ENCODE measurements around the gene SUGCT.
"Not testable (repeated sequence)": the region's sequence is repeated elsewhere in the genome, so short reads cannot be mapped to it uniquely, and the experiment has no call there.

The SUGCT gene

DNA sequence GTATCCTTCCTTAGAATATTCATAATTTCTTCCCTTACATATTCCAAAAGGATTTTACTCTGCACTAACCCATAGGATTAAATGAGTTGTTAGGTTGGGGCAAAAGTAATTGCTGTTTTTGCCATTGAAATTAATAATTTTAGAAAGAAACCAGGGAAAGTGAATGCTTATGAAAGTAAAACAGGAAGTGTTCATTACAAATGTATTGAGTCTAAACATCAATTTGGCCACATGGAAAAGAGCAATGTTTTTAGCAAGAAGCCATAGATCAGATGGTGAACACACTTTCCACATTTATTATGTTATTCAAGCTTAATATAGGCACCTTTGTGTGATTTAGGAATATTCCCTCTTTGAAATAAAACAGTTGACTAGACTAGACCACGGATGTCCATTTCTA is 102.9 kb downstream of the SUGCT start:
- no peak for DNase-seq (ENCODE audit: low read depth)
- no peak overlapping the region for H3K4me3 ChIP-seq (ENCODE audit: low read depth, low read length)
- TF ChIP-seq, protein P1, sequence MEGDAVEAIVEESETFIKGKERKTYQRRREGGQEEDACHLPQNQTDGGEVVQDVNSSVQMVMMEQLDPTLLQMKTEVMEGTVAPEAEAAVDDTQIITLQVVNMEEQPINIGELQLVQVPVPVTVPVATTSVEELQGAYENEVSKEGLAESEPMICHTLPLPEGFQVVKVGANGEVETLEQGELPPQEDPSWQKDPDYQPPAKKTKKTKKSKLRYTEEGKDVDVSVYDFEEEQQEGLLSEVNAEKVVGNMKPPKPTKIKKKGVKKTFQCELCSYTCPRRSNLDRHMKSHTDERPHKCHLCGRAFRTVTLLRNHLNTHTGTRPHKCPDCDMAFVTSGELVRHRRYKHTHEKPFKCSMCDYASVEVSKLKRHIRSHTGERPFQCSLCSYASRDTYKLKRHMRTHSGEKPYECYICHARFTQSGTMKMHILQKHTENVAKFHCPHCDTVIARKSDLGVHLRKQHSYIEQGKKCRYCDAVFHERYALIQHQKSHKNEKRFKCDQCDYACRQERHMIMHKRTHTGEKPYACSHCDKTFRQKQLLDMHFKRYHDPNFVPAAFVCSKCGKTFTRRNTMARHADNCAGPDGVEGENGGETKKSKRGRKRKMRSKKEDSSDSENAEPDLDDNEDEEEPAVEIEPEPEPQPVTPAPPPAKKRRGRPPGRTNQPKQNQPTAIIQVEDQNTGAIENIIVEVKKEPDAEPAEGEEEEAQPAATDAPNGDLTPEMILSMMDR (conservative IDR thresholded peaks at IDR 0.05; ENCODE audit: low read depth, low read length) = no peak

DNA sequence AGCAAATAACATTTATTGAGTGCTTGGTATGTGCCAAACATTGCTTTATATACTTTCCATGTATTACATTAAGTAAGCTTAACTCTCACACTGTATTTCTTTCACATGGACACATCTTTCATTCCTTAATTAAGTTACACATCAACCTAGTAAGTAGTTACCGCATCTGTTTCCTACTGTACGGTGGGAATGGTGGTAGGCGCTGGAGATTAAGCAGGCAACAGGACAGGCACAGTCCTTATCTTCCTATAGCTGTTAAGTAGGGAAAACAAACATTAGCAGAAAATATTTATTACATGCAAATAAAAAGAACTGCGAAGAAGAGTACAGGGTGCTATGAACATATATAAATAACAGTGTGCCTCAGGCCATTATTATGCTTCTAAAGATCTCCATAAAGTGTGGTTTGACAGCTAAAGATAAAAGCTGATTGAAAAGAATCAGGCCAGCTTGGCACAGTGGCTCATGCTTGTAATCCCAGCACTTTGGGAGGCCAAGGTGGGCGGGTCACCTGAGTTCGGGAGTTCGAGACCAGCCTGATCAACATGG is 105.0 kb downstream of the SUGCT start:
- no peak overlapping the region for H3K4me3 ChIP-seq (ENCODE audit: low read depth, low read length)
- no peak for DNase-seq (ENCODE audit: low read depth)
- TF ChIP-seq, protein P1 (conservative IDR thresholded peaks at IDR 0.05; ENCODE audit: low read depth, low read length) = no peak

DNA sequence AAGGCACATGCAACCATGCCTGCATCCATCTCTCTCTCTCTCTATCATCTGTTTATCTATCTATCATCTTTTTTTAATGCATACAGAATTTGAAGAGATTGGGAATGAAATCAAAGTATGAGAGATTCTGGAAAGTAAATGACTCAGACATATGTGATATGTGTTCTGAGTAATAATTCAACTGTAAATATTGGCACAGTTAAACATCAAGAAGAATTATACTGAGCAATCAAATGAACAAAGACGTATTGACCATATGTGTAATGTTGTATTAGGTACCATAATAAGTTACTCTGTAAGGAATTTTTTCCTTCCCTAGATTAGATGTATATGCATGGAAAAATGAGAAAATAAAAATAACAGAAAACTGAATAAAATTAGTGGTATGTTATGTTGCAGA is 108.3 kb downstream of the SUGCT start:
- TF ChIP-seq, protein P1 (conservative IDR thresholded peaks at IDR 0.05; ENCODE audit: low read depth, low read length) = no peak
- DNase-seq (ENCODE audit: low read depth) = no peak
- H3K4me3 ChIP-seq (ENCODE audit: low read depth, low read length) = no peak overlapping the region

DNA sequence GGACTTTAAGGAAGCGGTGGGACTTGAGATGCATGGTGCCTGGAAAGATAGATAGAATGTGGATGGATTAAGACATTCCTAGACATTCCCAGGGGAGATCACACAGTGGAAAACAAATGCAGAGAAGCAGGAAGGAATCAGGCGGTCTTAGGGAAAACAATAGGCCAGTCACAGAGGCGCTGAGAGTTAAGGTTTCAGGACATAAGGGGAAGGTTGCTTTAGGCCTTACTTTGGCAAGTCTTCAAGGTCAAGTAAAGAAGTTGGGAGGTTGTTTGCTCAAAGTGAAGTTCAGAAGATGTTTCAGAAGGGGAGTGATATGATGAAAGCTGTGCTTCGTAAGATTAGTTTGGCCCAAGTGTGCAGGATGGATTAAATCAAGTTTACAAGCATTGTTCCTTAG is 109.4 kb downstream of the SUGCT start:
- no peak overlapping the region for H3K4me3 ChIP-seq (ENCODE audit: low read depth, low read length)
- TF ChIP-seq, protein P1 (conservative IDR thresholded peaks at IDR 0.05; ENCODE audit: low read depth, low read length) = no peak
- peak; percentile 7 for DNase-seq (ENCODE audit: low read depth)

DNA sequence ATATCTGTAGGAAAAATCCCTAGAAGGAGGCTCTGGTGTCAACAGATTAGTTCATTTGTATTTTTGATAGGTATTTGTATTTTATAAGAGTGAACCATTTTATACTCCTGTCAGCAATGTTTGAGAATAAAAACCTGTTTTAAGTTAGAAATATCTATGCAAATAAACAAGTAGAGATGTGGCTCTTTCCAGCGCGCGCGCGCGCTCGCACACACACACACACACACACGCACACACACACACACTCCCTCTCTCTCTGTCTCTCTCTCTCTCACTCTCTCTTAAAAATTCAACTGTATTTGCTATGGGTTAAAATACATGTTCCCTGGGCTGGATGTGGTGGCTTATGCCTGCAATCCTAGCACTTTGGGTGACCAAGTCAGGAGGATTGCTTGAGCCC is 113.9 kb downstream of the SUGCT start:
- H3K4me3 ChIP-seq (ENCODE audit: low read depth, low read length) = no peak overlapping the region
- TF ChIP-seq, protein P1 (conservative IDR thresholded peaks at IDR 0.05; ENCODE audit: low read depth, low read length) = no peak
- DNase-seq (ENCODE audit: low read depth) = no peak

DNA sequence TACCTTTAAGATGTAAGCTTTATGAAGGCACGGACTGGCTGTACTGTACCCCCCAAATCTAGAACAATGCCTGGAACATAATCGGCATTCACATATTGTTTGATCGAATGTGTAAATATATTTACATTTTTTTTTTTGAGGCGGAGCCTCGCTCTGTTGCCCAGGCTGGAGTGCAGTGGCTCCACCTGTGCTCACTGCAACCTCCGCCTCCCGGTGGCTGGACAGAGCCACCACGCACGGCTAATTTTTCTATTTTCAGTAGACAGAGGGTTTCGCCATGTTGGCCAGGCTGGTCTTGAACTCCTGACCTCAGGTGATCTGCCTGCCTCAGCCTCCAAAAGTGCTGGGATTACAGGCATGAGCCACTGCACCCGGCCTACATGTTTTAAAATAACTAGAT is 118.6 kb downstream of the SUGCT start:
- not testable (repeated sequence) for H3K4me3 ChIP-seq (ENCODE audit: low read depth, low read length); DNase-seq (ENCODE audit: low read depth)
- TF ChIP-seq, protein P1 (conservative IDR thresholded peaks at IDR 0.05; ENCODE audit: low read depth, low read length) = peak; percentile 22

DNA sequence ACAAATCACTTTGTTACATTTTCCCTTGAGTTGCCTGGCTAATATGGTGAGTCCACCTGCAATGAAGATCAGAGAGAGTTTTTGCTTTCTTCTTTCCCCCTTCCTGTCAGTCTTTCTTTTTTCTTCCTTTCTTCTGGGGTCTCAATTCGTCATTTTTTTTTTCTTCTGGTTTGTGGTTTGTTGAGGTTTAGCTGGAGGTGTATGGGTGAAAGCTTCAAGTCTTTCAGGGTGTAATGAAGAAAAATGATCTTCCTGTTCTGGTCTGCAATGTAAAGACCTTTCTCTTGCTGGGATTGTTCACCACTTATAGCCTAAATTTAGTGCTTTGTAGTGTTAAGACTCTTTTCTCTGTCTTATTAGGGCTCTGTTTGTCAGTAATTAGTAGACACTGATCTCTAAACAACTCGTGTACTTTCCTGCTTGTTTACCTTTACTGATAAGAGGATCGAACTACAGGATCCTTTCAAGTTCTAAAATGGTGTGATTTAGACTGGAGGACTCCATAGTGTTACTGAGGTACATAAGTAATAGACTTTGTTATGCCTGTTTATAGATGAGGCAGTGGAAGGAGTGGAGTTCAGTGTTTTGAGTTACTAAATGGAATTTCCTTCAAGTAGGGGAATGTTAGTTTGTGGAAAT is 129.1 kb downstream of the SUGCT start:
- no peak for DNase-seq (ENCODE audit: low read depth)
- TF ChIP-seq, protein P1 (conservative IDR thresholded peaks at IDR 0.05; ENCODE audit: low read depth, low read length) = no peak
- no peak overlapping the region for H3K4me3 ChIP-seq (ENCODE audit: low read depth, low read length)

Measured in choroid plexus epithelial cell (primary cell).